Measurements from ENCODE around the gene CAMK2G.
"Not testable (repeated sequence)": the region's sequence is repeated elsewhere in the genome, so short reads cannot be mapped to it uniquely, and the experiment has no call there.

The CAMK2G gene

GRCh38 chr10:73788864-73789658, 85.3 kb downstream of the CAMK2G start:
- no peak for DNase-seq

- DNase-seq = not testable (repeated sequence)
Measured at GRCh38 chr10:73787031-73787800, 87.1 kb downstream of the CAMK2G start.

GRCh38 chr10:73786512-73786885, 87.9 kb downstream of the CAMK2G start:
- no peak for DNase-seq

- DNase-seq = peak; percentile 28
Measured at GRCh38 chr10:73785721-73786511, 88.4 kb downstream of the CAMK2G start.

DNA sequence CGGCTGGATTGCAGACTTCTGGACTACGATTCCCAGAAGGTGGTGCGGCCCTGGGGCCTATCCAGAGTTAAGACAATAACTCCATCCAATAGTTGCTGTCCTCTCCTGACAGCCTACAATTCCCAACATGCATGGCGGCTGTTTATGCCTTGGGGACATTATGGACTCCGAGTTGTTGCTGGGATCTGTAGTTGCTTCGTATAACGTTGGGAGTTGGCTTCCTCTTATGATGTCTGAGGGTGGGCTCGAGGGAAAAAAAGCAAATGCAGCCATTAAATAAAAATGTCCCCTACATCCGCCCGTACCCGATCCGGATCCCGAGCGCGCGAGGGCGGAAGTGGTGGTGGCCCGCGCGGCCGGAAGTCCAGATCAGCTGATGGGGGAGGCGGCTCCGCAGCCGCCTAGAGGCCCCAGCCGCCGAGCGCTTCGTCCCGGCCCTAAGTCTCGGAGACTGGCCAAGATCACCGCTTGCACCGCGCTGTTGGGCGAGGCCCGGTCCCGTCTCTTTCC, 89.1 kb downstream of the CAMK2G start, which contains the start of gene ZSWIM8:
ZSWIM8 (plus strand) TSS at position 396 of the 510 bp plus-strand sequence. CDS start 273 bp downstream, outside the sequence.
- DNase-seq = peak; percentile 95

DNA sequence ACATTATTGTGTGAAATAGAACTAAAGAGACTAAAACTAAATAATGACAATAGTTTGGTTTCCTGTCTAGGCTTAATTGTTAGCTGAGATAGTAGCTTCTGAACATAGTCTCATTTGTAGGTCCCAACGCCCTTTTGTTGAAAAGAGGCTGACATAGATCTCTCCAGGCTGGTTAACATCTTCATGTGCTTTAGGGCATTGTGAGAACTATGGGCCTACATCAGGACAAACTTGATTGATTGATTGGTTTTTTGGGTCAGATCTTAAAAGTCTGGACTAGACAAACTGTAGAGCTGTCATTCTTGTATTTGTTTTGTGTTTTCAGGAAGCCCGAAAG, 91.6 kb downstream of the CAMK2G start:
- DNase-seq = no peak

DNA sequence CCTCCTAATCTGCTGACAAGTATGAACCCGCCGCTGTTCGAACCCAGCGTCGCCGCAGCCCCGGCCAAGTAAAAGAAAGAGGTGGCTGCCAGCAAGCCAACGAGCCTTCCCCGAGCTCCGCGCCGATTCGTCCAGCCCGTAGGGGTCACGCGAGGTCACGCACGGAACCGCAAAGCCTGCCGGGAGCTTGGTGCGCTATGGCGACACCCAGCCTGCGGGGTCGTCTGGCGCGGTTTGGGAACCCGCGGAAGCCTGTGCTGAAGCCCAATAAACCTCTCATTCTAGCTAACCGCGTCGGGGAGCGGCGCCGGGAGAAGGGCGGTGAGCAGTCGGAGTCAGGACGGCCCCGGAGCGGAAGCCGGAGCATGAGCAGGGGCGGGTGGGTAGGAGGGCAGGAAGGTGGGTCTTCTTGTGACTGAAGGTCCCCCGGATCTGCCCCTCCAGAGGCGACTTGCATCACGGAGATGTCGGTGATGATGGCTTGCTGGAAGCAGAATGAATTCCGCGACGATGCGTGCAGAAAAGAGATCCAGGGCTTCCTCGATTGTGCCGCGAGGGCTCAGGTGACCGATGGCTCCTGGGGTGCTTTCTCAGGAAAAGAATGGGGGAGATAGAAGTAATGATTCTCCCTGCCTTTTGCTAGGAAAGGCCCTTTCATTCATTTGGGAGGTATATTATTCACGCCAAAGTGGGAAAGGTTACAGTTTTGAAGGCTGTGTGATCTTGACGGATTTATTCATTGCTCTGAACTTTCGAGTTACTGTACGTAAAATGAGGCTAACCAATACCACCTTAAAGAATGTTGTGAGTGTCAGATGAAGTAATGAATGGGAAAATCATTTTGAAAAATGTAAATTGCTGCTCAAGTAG, 92.2 kb downstream of the CAMK2G start, which contains the start of gene CHCHD1:
CHCHD1 (plus strand) TSS at position 170 of the 870 bp plus-strand sequence; CDS start at position 198, 28 bp downstream.
- peak; percentile 88 for DNase-seq

- DNase-seq = no peak
Measured at GRCh38 chr10:73781548-73781878, 92.8 kb downstream of the CAMK2G start.

DNA sequence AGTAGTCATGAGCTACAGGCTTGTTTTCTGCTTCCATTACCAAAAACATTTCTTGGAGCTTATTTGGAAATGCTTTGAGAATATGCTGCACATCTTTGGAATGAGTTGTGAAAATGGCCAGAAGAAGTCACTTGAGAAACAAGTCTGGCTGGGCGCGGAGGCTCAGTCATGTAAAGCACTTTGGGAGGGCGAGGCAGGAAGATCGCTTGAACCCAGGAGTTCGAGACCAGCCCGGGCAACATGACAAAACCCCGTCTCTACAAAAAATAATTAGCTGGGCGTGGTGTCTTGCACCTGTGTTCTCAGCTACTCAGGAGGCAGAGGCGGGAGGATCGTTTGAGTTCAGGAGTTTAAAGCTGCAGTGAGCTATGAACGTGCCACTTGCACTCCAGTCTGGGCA, 93.4 kb downstream of the CAMK2G start:
- no peak for DNase-seq

- no peak for DNase-seq
Measured at GRCh38 chr10:73780301-73780700, 94.1 kb downstream of the CAMK2G start.

GRCh38 chr10:73779539-73780197, 94.7 kb downstream of the CAMK2G start:
- DNase-seq = no peak

DNA sequence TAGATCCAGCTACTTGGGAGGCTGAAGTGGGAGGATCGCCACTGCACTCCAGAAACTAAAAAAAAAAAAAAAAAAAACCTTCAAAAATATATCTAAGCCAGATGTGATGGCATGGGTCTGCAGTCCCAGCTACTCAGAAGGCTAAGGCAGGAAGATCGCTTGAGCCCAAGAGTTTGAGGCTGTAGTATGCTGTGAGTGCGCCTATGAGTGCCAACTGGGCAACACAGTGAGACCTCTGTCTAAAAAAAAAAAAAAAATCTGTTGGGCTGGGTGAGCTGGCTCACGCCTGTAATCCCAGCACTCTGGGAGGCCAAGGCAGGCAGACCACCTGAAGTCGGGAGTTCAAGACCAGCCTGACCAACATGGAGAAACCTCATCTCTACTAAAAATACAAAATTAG, 95.3 kb downstream of the CAMK2G start:
- DNase-seq = no peak

- peak; percentile 34 for DNase-seq
Measured at GRCh38 chr10:73774637-73775036, 99.7 kb downstream of the CAMK2G start.

DNA sequence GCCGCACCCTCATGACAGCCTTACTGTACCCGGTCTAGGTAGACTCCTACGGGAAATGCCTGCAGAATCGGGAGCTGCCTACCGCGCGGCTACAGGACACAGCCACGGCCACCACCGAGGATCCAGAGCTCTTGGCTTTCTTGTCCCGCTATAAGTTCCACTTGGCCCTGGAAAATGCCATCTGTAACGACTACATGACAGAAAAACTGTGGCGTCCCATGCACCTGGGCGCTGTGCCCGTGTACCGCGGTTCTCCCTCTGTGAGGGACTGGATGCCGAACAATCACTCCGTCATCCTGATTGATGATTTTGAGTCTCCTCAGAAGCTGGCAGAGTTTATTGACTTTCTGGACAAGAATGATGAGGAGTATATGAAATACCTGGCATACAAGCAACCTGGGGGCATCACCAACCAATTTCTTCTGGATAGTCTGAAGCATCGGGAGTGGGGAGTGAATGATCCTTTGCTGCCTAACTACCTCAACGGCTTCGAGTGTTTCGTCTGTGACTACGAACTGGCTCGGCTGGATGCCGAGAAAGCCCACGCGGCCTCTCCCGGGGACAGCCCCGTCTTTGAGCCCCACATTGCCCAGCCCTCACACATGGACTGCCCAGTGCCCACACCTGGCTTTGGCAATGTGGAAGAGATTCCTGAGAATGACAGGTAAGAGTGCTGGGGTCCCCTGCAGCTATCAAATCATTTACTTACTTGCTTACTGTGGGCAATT, 101.0 kb downstream of the CAMK2G start:
- DNase-seq = peak; percentile 22

DNA sequence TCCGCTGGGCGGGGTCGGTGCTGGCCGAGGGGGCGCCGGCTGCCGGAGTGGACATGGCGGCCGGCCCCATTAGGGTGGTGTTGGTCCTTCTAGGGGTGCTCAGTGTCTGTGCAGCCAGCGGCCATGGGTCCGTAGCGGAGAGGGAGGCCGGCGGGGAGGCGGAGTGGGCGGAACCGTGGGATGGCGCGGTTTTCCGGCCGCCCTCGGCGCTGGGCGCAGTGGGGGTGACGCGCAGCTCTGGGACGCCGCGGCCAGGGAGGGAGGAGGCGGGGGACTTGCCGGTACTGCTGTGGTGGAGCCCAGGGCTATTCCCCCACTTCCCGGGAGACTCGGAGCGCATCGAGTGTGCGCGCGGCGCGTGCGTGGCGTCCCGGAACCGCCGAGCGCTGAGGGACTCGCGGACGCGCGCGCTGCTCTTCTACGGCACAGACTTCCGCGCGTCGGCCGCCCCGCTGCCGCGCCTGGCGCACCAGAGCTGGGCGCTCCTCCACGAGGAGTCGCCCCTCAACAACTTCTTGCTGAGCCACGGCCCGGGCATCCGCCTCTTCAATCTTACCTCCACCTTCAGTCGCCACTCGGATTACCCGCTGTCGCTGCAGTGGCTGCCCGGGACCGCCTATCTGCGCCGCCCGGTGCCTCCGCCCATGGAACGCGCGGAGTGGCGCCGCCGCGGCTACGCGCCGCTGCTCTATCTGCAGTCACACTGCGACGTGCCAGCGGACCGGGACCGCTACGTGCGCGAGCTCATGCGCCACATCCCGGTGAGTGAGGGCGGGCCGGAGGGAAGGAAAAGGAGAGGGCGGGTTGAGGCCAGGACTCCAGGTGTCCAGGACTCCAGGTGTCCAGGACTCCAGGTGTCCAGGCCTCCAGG, 101.8 kb downstream of the CAMK2G start:
- DNase-seq = peak; percentile 86

- DNase-seq = no peak
Measured at GRCh38 chr10:73771722-73772280, 102.6 kb downstream of the CAMK2G start.

GRCh38 chr10:73769396-73769795, 105.0 kb downstream of the CAMK2G start:
- DNase-seq = no peak

GRCh38 chr10:73768881-73769280, 105.5 kb downstream of the CAMK2G start:
- DNase-seq = no peak

DNA sequence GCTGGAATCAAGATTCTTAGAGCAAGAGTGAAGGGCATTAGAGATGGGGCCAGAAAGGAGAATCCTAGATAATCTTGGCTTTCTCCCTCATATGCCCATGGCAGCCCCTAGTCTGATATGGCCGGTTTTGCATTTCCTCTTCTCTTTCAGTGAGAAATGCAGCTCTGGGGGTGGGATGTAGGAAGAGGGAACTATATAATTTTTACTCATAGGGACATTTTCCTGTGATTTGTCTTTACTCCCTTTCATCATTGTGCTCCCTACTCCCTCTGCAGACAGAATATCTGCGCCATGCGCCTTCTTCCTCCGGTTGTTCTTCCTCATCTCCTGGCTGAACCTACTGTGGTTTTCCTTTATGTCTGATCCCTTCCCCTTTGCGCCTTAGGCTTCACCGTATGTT, 109.3 kb downstream of the CAMK2G start:
- DNase-seq = no peak

- DNase-seq = no peak
Measured at GRCh38 chr10:73763343-73763742, 111.0 kb downstream of the CAMK2G start.

Data from EL (cell line).